Measurements from ENCODE around the gene C2CD5.
"Not testable (repeated sequence)": the region's sequence is repeated elsewhere in the genome, so short reads cannot be mapped to it uniquely, and the experiment has no call there.

C2CD5 gene
- total RNA-seq: 49.7 to 80.1 reads per million in 2 experiments

GRCh38 chr12:22544038-22544979, at the start of gene C2CD5:
Gene C2CD5 (minus strand): TSS chr12:22544542. CDS start chr12:22544150, 392 bp downstream.
- peak; percentile 92 for DNase-seq (ENCODE audit: low read depth)

- DNase-seq (ENCODE audit: low read depth): no peak
Measured at GRCh38 chr12:22593864-22594263, 49.5 kb upstream of the C2CD5 start.

- DNase-seq (ENCODE audit: low read depth): no peak
Measured at GRCh38 chr12:22588817-22589216, 44.5 kb upstream of the C2CD5 start.

- no peak for DNase-seq (ENCODE audit: low read depth)
Measured at GRCh38 chr12:22578328-22578727, 34.0 kb upstream of the C2CD5 start.

GRCh38 chr12:22577667-22578066, 33.3 kb upstream of the C2CD5 start:
- no peak for DNase-seq (ENCODE audit: low read depth)

GRCh38 chr12:22576473-22576872, 32.1 kb upstream of the C2CD5 start:
- DNase-seq (ENCODE audit: low read depth): no peak

- no peak for DNase-seq (ENCODE audit: low read depth)
Measured at GRCh38 chr12:22576065-22576464, 31.7 kb upstream of the C2CD5 start.

GRCh38 chr12:22574921-22575320, 30.6 kb upstream of the C2CD5 start:
- DNase-seq (ENCODE audit: low read depth): no peak

- DNase-seq (ENCODE audit: low read depth): no peak
Measured at GRCh38 chr12:22573181-22573580, 28.8 kb upstream of the C2CD5 start.

- no peak for DNase-seq (ENCODE audit: low read depth)
Measured at GRCh38 chr12:22569253-22569652, 24.9 kb upstream of the C2CD5 start.

- DNase-seq (ENCODE audit: low read depth): no peak
Measured at GRCh38 chr12:22562036-22563028, 18.0 kb upstream of the C2CD5 start.

- not testable (repeated sequence) for DNase-seq (ENCODE audit: low read depth)
Measured at GRCh38 chr12:22554750-22555149, 10.4 kb upstream of the C2CD5 start.

- no peak for DNase-seq (ENCODE audit: low read depth)
Measured at GRCh38 chr12:22551624-22552023, 7.3 kb upstream of the C2CD5 start.

- DNase-seq (ENCODE audit: low read depth): no peak
Measured at GRCh38 chr12:22545255-22545654, 913 bp upstream of the C2CD5 start.

- peak; percentile 12 for DNase-seq (ENCODE audit: low read depth)
Measured at GRCh38 chr12:22543246-22544037, 900 bp downstream of the C2CD5 start.

GRCh38 chr12:22541496-22542155, 2.7 kb downstream of the C2CD5 start:
- no peak for DNase-seq (ENCODE audit: low read depth)

GRCh38 chr12:22539055-22539454, 5.3 kb downstream of the C2CD5 start:
- no peak for DNase-seq (ENCODE audit: low read depth)

GRCh38 chr12:22538311-22538710, 6.0 kb downstream of the C2CD5 start:
- DNase-seq (ENCODE audit: low read depth): no peak

GRCh38 chr12:22536971-22537544, 7.3 kb downstream of the C2CD5 start:
- DNase-seq (ENCODE audit: low read depth): no peak

- DNase-seq (ENCODE audit: low read depth): no peak
Measured at GRCh38 chr12:22536346-22536945, 7.9 kb downstream of the C2CD5 start.
